BJ (cell line): ENCODE results near the gene KYAT1. TPM values are rescaled to one million over a fixed set of nuclear protein-coding genes. Genes with fewer than 3 reads are reported as not detected.

ENCODE experiments used
- CTCF ChIA-PET: fragments of 350-600 bp; formaldehyde crosslinking; extraction: SDS; loops from one replicate; lab custom pipeline; 2021; ENCODE audit warnings: antibody characterized with exemption, inconsistent platforms; lab: Yijun Ruan, JAX
- POLR2A ChIA-PET: fragments of 300-600 bp; sonication (Branson Sonifier 250); formaldehyde crosslinking; extraction: SDS; loops from one replicate; lab custom pipeline; 2021; ENCODE audit warnings: antibody characterized with exemption; lab: Charles Lee
- DNase-seq: peaks from one replicate; pipeline ENCODE4 v3.0.0-alpha.2; 2011; ENCODE audit warnings: low read depth
- H3K27me3 ChIP-seq: 2 replicates; pipeline ENCODE4 v1.6.0; 2011; ENCODE audit warnings: low read length; ENCODE audit not compliant: control insufficient read depth, insufficient read depth
- H3K36me3 ChIP-seq: 2 replicates; pipeline ENCODE4 v1.5.1; 2011; ENCODE audit warnings: low read length; ENCODE audit not compliant: control insufficient read depth, insufficient read depth
- H3K4me3 ChIP-seq: 2 replicates; pipeline ENCODE4 v1.5.1; 2011; ENCODE audit warnings: low read depth, mild to moderate bottlenecking, control low read depth, low read length
- polyA plus RNA-seq: library from polyadenylated mRNA; depleted of rRNA; stranded (reverse); fragments of >200 nt; gene quantifications from 2 replicates; pipeline ENCODE4 v1.2.3, GENCODE V29; 2011
- TF ChIP-seq, protein P1 (sequence below): IDR thresholded peaks from 2 replicates; pipeline ENCODE4 v1.5.1; 2011; ENCODE audit warnings: low read depth, mild to moderate bottlenecking, control low read depth, inconsistent platforms, low read length, moderate library complexity; ENCODE audit not compliant: insufficient read depth

KYAT1 gene
- polyA plus RNA-seq, 1 experiment, result 5.6 TPM

DNA sequence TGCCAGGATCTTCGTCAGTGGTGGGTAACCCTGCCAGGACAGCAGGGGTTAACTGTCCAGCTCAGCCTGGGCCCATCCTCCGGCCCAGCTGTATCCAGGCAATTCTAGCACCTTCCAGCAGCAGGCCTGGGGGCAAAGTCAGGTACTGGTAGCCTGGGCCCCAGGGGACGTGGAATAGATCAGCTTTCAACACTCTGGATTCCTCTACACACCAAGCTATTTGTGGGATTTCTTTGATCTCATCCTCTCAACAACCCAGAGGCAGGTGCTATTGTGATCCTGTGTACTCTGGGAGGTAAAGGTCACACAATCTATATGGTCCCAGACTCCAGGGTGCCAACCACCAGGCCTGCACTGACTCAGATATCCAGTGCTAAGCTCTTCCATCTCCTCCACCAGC lies 43.4 kb downstream of the KYAT1 start:
- peaks cover 4% of the 10 kb centered on the region for H3K36me3 ChIP-seq
- TF ChIP-seq, protein P1, sequence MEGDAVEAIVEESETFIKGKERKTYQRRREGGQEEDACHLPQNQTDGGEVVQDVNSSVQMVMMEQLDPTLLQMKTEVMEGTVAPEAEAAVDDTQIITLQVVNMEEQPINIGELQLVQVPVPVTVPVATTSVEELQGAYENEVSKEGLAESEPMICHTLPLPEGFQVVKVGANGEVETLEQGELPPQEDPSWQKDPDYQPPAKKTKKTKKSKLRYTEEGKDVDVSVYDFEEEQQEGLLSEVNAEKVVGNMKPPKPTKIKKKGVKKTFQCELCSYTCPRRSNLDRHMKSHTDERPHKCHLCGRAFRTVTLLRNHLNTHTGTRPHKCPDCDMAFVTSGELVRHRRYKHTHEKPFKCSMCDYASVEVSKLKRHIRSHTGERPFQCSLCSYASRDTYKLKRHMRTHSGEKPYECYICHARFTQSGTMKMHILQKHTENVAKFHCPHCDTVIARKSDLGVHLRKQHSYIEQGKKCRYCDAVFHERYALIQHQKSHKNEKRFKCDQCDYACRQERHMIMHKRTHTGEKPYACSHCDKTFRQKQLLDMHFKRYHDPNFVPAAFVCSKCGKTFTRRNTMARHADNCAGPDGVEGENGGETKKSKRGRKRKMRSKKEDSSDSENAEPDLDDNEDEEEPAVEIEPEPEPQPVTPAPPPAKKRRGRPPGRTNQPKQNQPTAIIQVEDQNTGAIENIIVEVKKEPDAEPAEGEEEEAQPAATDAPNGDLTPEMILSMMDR, result no peak
- H3K27me3 ChIP-seq, result no peaks in the 10 kb centered on the region
- CTCF ChIA-PET, result interaction anchor here (1.2 to 2.3 kb wide), 4 partner anchors 20 to 105 kb away, joined by 3 to 6 read pairs (median 4); partner anchors contain the start of gene ENDOG
- POLR2A ChIA-PET, result no interaction called here
- H3K4me3 ChIP-seq, result no peak overlapping the region
- DNase-seq, result no peak

DNA sequence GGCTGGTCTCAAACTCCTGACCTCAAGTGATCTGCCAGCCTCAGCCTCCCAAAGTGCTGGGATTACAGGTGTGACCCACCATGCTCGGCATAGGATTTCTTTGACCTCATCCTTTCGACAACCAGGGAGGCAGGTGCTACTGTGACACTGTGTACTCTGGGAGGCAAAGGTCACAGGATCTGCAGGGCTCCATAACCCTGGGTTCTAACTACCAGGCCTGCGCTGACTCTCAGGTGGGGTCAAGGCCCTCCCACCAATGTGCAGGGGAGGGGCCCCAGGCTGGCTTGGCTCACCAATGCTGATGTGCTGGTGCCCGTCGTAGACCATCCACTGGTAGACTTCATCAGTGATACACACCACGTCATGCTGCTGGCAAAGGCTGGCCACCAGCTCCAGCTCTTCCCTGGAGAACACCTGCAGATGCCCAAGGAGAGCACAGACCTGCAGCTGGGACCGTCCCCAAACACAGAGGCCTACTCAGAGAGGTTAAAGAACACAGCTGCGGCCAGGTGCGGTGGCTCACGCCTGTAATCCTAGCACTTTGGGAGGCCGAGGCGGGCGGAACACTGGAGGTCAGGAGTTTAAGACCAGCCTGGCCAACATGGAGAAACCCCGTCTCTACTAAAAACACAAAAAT lies 45.1 kb downstream of the KYAT1 start:
- CTCF ChIA-PET, result no interaction called here
- POLR2A ChIA-PET, result no interaction called here
- DNase-seq, result no peak
- Histone ChIP-seq H3K36me3 (peaks cover 5% of the 10 kb centered on the region), H3K4me3 (no peak overlapping the region), H3K27me3 (no peaks in the 10 kb centered on the region)
- TF ChIP-seq, protein P1, result no peak

DNA sequence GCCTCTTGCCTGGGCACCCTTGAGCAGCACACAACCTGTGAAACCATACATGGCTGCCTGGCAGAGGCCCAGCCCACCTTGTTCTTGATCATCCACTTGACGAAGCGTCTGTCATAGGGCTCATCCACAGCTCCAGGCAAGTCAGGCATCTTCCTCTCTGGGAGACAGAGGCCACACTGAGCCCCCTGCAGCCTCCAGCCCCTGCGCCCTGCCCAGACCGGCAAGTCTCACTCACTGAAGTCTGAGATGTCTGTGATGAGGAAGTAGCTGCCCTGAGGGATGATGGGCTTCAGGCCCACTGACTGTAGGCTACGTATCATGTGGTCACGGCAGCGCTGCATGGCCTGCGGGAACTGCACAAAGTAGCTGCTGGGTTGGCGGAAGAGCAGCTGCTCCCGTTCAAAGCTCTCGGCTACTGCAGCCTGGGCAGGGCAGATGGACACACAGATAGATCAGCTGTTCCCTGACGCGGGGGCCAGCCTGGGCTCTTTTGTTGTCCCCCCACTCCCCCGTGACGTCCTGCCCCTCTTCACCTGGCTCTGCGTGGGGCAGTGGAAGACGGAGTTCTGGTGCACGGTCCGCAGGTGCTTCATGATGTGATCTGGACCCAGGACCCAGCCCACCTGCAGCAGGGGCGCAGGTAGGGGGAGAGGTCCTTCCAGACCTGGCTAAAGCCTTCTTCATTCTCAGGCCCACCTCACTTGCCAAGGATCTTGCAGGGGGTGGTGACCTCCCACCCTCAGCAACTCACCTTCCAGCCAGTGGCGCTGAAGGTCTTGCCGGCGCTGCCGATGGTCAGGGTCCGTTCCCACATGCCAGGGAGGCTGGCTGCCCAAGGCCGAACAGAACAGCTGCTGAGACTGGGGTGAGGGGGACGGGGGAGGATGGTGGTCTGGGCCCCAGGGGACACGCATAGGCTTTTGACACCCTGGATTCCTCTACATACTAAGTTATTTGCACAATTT lies 46.2 kb downstream of the KYAT1 start:
- TF ChIP-seq, protein P1, result no peak
- DNase-seq, result no peak

DNA sequence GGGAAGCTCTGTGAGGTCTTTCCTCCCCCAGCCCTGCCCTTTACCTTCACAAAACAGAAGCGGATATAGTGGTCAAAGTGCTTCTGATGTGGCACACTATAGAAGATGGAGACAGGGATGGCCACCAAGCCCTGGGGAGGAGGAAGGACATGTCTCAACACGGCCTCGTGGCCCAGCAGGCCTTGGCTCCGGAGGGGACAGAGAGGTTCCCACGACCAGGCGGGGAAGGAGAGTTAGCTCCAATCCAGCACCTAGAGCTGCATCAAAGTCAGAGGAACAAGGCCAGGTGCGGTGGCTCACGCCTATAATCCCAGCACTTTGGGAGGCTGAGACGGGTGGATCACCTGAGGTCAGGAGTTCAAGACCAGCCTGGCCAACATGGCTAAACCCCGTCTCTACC lies 48.1 kb downstream of the KYAT1 start:
- DNase-seq, result no peak
- ChIA-PET CTCF (interaction anchor here (0.7 to 1.3 kb wide), 2 partner anchors 15 to 95 kb away, joined by 3 to 6 read pairs; partner anchors contain the start of gene ENDOG), POLR2A (no interaction called here)
- TF ChIP-seq, protein P1, result no peak
- Histone ChIP-seq H3K4me3 (no peak overlapping the region), H3K27me3 (no peaks in the 10 kb centered on the region), H3K36me3 (peaks cover 5% of the 10 kb centered on the region)

More for the DNA sequence above, 46.2 kb downstream of the KYAT1 start:
- Histone ChIP-seq H3K4me3 (no peak overlapping the region), H3K36me3 (peaks cover 5% of the 10 kb centered on the region), H3K27me3 (no peaks in the 10 kb centered on the region)
- ChIA-PET POLR2A (no interaction called here), CTCF (no interaction called here)
